ENCODE data around the gene SYCP2. TPM values are rescaled to one million over a fixed set of nuclear protein-coding genes. Genes with fewer than 3 reads are reported as not detected.

Gene SYCP2
- total RNA-seq, 1 donor from 2014 or later = 0.88 TPM

- Mint-ChIP-seq H3K4me3 (no peak overlapping the region), H3K9me3 (no peaks in the 10 kb centered on the region), H3K27me3 (ENCODE audit: insufficient read depth, low read depth) (no peaks in the 10 kb centered on the region), H3K36me3 (no peaks in the 10 kb centered on the region), H3K4me1 (no peaks in the 10 kb centered on the region), H3K27ac (no peak overlapping the region)
- Histone ChIP-seq H4K20me1 (ENCODE audit: low read depth) (no peaks in the 10 kb centered on the region), H3K27ac (no peak overlapping the region), H3K4me2 (no peak overlapping the region), H3K4me3 (no peak overlapping the region), H3K9ac (no peak overlapping the region), H3K36me3 (no peaks in the 10 kb centered on the region), H3K9me3 (ENCODE audit: low read depth) (no peaks in the 10 kb centered on the region), H3K4me1 (no peaks in the 10 kb centered on the region), H3K27me3 (no peaks in the 10 kb centered on the region), H3K79me2 (ENCODE audit: low read depth) (no peaks in the 10 kb centered on the region), H3F3A (ENCODE audit: low read depth) (no peaks in the 10 kb centered on the region), H2AFZ (replicated peaks) (no peak overlapping the region)
- DNase-seq (ENCODE audit: low spot score) = no peak
- TF ChIP-seq CTCF (IDR thresholded peaks at IDR 0.05) (no peak), EZH2 (IDR thresholded peaks at IDR 0.05) (no peak), EZH2phosphoT487 (IDR thresholded peaks at IDR 0.05) (no peak)
Measured at GRCh38 chr20:59966428-59966827, 33.0 kb upstream of the SYCP2 start.

- Mint-ChIP-seq H3K4me3 (no peak overlapping the region), H3K9me3 (no peaks in the 10 kb centered on the region), H3K27ac (no peak overlapping the region), H3K4me1 (peaks cover 14% of the 10 kb centered on the region), H3K36me3 (no peaks in the 10 kb centered on the region), H3K27me3 (ENCODE audit: insufficient read depth, low read depth) (peaks cover 2% of the 10 kb centered on the region)
- Histone ChIP-seq H3K9ac (no peak overlapping the region), H3F3A (ENCODE audit: low read depth) (no peaks in the 10 kb centered on the region), H3K4me2 (no peak overlapping the region), H3K4me1 (peaks cover 12% of the 10 kb centered on the region), H3K4me3 (no peak overlapping the region), H3K27ac (no peak overlapping the region), H3K36me3 (no peaks in the 10 kb centered on the region), H3K9me3 (ENCODE audit: low read depth) (no peaks in the 10 kb centered on the region), H3K27me3 (no peaks in the 10 kb centered on the region), H2AFZ (replicated peaks) (no peak overlapping the region), H3K79me2 (ENCODE audit: low read depth) (no peaks in the 10 kb centered on the region), H4K20me1 (ENCODE audit: low read depth) (no peaks in the 10 kb centered on the region)
- DNase-seq (ENCODE audit: low spot score) = no peak
- TF ChIP-seq EZH2phosphoT487 (IDR thresholded peaks at IDR 0.05) = no peak
- no peak for TF ChIP-seq CTCF (IDR thresholded peaks at IDR 0.05)
- no peak for TF ChIP-seq EZH2 (IDR thresholded peaks at IDR 0.05)
Measured at GRCh38 chr20:59962155-59962554, 28.7 kb upstream of the SYCP2 start.

GRCh38 chr20:59961423-59961822 is 28.0 kb upstream of the SYCP2 start:
- peaks cover 4% of the 10 kb centered on the region for H3K27me3 Mint-ChIP-seq (ENCODE audit: insufficient read depth, low read depth)
- Histone ChIP-seq H3F3A (ENCODE audit: low read depth) (no peaks in the 10 kb centered on the region), H3K36me3 (no peaks in the 10 kb centered on the region), H2AFZ (replicated peaks) (no peak overlapping the region), H3K79me2 (ENCODE audit: low read depth) (no peaks in the 10 kb centered on the region), H3K27ac (no peak overlapping the region), H3K9ac (no peak overlapping the region), H3K4me2 (no peak overlapping the region), H3K9me3 (ENCODE audit: low read depth) (no peaks in the 10 kb centered on the region), H4K20me1 (ENCODE audit: low read depth) (no peaks in the 10 kb centered on the region), H3K4me1 (peaks cover 12% of the 10 kb centered on the region), H3K4me3 (no peak overlapping the region), H3K27me3 (no peaks in the 10 kb centered on the region)
- H3K4me3 Mint-ChIP-seq = no peak overlapping the region
- H3K9me3 Mint-ChIP-seq = no peaks in the 10 kb centered on the region
- no peaks in the 10 kb centered on the region for H3K36me3 Mint-ChIP-seq
- TF ChIP-seq EZH2phosphoT487 (IDR thresholded peaks at IDR 0.05) (no peak), EZH2 (IDR thresholded peaks at IDR 0.05) (no peak), CTCF (IDR thresholded peaks at IDR 0.05) (no peak)
- peaks cover 15% of the 10 kb centered on the region for H3K4me1 Mint-ChIP-seq
- H3K27ac Mint-ChIP-seq = no peak overlapping the region
- no peak for DNase-seq (ENCODE audit: low spot score)

All from neural progenitor cell (in vitro differentiated cells).